HG02852 (cell line): ENCODE measurements around the gene NTMT2.
"Not testable (repeated sequence)": the region's sequence is repeated elsewhere in the genome, so short reads cannot be mapped to it uniquely, and the experiment has no call there.

Experiments used
- ATAC-seq: cut with Tn5 transposase; IDR thresholded peaks from one replicate; pipeline ENCODE4 v1.9.1; 2021; ENCODE audit warnings: mild to moderate bottlenecking, moderate library complexity; ENCODE audit not compliant: unreplicated experiment

Gene NTMT2

GRCh38 chr1:170155055-170155454 is 9.3 kb downstream of the NTMT2 start:
- no peak for ATAC-seq

GRCh38 chr1:170156594-170156993 is 10.8 kb downstream of the NTMT2 start:
- no peak for ATAC-seq

DNA sequence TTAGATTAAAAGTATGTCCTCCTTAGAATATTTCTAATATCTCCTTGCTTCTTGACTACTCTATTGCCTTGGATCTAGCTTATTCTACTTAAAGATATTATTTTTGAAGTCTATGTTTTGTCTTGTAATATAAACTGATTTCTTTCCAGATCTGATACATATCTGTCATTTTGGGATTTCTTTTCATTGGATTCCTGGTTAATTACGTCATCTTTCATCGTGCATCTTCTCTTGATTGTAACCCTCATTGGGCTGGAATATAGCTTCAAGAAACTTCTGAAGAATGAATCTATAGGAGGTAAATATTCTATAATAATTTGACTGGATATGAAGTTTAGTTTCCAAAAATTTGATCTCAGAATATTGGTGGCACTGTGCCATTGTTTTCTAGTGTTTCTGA is 12.1 kb downstream of the NTMT2 start:
- no peak for ATAC-seq

DNA sequence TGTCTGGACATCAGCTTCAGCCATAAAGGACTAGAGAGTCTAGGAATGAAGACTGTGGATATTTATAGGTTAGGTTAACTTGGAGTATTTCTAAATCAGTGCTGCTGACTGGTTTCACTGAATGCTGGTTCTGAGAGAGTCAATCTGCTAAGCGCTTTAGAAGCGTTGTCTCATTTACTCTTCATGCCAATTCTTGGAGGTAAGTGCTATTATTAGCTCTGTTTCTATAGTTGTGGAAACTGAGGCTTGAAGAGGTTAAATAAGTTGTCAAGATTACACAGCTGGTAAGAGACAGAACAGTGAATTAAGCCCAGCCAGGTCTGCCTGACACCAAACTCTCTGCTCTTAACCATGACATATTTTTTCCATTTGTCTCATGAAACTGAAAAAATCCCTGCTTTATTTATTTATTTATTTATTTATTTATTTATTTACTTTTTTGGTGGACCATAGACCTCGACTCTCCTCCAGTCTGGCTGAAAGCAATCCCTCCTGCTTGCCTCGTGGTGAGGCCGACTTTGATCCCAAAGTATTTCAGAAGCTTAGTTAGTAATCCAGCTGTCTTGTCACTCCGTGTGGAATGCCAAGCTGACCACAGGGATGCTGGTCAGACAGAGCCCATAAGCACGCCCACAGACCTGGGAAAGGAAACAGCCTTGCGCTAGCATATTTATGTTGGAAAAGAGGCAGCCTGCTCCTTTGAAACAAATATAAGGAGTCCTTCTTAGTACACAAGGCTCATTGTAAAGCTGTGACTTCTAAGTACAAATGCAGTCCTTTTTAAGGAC is 16.9 kb downstream of the NTMT2 start:
- ATAC-seq: no peak

DNA sequence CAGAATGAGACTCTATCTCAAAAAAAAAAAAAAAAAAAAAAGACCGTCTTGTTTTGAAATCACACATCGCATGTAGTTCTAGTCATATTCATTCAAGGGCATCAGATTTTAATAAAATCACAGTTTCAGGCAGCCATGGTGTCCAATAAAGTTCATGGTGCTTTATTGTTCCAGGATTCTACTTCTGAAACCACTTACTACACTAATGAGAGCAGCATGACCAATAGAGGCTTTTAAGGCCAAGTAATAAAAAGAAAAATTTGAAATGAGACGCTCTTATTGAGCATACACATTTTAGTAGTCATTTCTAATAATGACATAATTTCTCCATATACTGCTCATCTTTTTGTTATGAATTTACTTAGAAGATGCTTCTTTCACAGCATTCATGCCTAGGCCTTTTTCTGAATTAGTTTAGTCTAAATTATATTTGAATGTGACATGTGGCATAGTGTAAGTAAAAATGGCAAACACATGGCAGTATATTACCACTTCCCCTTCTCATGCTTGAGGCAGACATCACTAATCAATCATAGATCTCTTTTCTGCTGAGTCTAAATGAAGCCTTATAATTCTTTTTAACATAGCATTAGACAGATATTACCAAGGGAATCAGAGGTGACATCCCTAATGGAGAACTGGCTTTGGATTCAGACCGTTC is 18.5 kb downstream of the NTMT2 start:
- no peak for ATAC-seq

DNA sequence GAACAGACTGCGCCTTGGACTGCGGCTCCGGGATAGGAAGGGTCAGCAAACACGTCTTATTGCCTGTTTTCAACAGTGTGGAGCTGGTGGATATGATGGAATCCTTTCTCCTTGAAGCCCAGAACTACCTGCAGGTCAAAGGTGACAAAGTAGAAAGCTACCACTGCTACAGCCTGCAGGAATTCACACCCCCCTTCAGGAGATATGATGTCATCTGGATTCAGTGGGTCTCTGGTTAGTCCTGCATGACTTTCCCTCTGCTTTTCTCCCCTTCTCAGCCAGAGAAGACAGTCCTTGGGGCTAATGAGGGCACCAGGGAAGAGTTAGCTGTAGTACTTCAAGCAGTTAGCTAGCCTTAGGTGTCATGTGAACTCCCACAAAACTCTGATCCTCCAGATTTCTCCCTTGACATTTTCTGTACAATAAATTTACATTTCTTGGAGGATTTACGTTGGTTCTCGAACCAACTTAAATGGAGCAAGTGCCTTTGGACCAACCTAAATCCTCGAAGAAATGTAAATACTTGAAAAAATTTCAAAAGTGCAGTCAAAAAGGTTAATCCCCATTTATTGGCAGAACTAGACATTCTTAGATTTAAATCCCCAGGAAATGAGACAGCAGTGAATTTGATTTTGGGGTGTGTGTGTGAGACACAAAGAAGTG is 20.9 kb downstream of the NTMT2 start:
- ATAC-seq: no peak

GRCh38 chr1:170168265-170168664 is 22.5 kb downstream of the NTMT2 start:
- no peak for ATAC-seq

DNA sequence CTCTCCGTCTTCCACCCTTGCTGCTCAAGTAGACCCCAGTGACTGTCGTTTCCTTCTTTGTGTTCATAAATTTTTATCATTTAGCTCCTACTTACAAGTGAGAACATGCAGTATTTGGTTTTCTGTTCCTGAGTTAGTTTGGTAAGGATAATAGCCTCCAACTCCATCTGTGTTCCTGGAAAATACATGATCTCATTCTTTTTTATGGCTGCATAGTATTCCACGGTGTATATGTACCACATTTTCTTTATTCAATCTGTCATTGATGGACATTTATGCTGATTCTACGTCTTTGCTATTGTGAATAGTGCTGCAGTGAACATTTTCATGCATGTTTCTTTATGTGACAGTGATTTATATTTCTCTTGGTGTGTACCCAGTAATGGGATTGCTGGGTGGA is 24.8 kb downstream of the NTMT2 start:
- not testable (repeated sequence) for ATAC-seq

- ATAC-seq: no peak
Observed at GRCh38 chr1:170174395-170174794, 28.6 kb downstream of the NTMT2 start.

GRCh38 chr1:170175041-170175440 is 29.3 kb downstream of the NTMT2 start:
- no peak for ATAC-seq

DNA sequence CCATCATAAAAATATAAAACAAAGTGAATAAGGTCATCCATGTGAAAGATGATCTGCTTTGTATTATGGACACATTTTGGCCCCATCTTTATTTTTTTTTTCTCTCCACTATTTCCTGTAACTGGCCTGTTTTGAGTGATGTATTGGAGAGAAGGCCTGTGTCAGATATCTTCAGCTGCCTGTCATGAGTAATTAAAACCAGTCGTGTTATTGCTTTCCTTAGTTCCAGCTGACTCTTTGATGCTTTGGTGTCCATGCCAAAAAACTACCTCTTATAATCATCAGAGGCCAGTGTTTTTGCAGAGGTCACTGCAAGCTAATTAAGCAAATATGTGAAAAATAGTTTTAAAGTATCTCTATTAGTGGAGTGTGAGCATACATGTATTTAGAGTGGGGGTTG is 29.7 kb downstream of the NTMT2 start:
- no peak for ATAC-seq

DNA sequence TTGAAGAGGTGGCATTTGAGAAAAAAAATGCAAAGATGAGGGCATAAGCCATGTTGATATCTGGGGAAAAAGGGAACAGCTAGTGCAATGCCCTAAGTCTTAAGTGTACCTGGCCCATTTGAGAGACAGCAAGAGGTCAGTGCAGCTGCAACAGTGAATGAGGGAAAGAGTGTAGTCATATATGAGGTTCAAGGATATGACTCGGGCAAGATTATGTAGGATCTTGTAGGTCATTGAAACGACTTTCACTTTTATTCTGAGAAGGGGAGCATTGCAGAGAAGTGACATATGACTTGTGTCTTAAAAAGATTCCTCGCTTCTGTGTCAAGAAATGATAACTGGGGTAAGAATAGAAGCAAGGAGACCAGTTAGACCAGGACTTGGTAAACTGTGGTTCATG is 31.0 kb downstream of the NTMT2 start:
- ATAC-seq: no peak

DNA sequence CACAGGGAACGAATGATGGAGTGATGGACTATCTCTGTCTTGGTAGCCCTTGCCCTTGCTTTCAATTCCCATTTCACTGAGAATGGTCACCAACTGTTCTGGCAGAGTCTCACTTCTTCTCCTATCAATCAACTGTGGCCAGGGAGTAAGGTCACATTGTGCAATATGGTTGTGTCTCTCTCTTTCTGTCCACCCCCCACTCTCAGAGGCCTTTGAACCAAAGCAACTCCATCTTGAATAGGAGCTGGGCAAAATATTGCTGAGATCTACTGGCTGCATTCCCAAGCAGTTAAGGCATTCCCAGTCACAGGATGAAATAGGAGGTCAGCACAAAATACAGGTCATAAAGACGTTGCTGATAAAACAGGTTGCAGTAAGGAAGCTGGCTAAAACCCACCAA is 36.7 kb downstream of the NTMT2 start:
- ATAC-seq: no peak

DNA sequence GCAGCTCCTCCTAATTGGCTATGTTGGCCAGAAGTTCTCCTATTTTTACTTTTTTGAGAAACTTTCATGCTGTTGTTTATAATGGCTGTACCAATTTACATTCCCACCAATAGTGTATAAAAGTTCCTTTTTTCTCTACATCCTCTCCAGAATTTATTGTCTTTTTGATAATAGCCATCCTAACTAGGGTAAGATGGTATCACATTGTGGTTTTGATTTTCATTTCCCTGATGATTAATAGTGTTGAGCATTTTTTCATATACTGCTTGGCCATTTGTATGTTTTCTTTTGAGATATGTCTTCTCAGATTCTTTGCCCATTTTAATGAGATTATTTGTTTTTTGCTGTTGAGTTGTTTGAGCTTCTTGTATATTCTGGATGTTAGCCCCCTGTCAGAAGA is 46.8 kb downstream of the NTMT2 start:
- no peak for ATAC-seq

- ATAC-seq: no peak
Observed at GRCh38 chr1:170194451-170194850, 48.7 kb downstream of the NTMT2 start.

DNA sequence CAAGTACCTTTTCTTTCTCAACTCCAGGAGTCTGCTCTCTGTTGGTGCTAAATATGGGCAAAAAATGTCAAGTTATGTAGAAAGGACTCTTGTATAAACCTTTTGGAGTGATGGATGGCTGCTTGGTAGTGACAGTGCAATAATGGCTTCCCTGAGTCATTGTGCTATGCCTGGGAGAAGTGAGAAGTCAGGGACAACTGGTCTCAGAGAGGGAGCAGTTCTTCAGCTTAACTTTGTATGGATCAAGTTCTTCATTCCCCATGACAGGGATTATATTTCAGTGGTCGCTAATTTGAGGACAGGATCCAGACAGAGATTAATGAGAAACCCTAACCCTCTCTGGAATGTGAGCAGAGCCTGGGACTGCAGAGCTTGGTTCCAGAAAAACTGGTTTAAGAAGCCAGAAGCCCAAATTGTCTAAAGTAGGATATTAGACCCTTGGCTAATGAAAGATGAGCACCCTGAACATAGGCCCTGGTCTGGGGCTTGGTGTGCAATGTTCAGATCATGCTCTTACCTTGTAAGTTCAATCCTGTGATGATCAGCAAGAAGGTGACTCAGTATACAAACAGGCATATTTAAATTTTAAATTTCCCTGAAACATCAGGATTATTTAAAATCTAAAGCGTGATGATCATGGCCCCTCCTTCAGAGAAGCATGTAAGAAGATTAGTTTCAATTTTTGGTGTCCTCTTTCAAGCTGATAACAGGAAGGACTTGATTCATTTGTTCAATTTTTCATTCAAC is 50.9 kb downstream of the NTMT2 start:
- ATAC-seq: no peak

GRCh38 chr1:170198090-170198489 is 52.3 kb downstream of the NTMT2 start:
- no peak for ATAC-seq

- ATAC-seq: no peak
Observed at GRCh38 chr1:170198584-170198983, 52.8 kb downstream of the NTMT2 start.

GRCh38 chr1:170200161-170200560 is 54.4 kb downstream of the NTMT2 start:
- no peak for ATAC-seq

DNA sequence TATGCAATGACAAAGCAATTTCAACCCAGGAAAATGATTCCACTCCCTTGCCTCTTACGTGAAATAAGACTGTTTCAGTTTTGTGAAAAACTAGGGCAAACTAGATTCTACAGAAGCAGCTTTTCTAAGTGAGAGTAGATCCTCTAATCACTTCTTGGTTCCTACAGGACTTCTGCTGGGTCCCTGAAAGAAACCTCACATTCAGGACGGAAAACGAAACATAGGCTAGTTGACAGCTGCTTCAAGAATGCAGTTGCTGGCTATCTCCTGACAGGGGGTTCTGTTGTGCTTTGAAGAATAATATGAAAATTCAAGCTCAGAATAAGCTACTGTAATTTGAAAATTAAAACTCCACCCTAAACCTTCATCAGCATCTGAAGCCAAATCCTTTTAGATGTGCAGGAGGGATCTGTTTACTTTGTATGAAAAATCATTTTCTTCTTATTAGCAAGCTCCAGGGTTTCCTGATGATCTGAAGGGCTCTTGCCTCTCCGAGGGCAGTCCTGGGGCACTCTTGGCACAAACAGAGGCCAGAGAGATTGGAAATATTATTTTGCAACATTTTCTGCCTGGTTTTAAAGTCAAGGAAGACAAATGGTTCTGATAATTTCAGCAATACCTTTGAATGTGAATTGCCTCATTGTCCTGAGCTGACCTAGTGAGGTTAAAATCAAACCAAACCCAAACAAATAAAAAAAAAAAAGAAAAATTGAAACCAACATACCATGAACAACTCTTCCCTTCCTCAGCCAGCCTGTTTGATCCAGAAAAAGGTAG is 55.0 kb downstream of the NTMT2 start:
- no peak for ATAC-seq

GRCh38 chr1:170203693-170204092 is 57.9 kb downstream of the NTMT2 start:
- no peak for ATAC-seq
